GM23248 (cell line): ENCODE results near the gene PLPP3. TPM values are rescaled to one million over a fixed set of nuclear protein-coding genes. Genes with fewer than 3 reads are reported as not detected.

Source experiments
- DNase-seq: peaks from one replicate; pipeline ENCODE4 v3.0.0-alpha.2; 2015
- H2AFZ ChIP-seq: fragments of 200-600 bp; sonication (generic); 2 replicates; pipeline ENCODE4 v1.6.1; 2016; ENCODE audit warnings: antibody characterized with exemption
- H3F3A ChIP-seq: fragments of 200-600 bp; sonication (generic); 2 replicates; pipeline ENCODE4 v1.6.1; 2016; ENCODE audit warnings: mild to moderate bottlenecking, antibody characterized with exemption, mixed run types; ENCODE audit not compliant: insufficient read depth
- H3K27ac ChIP-seq: fragments of 200-600 bp; sonication (generic); 2 replicates; pipeline ENCODE4 v1.5.1; 2016; ENCODE audit warnings: mild to moderate bottlenecking
- H3K27me3 ChIP-seq: fragments of 200-600 bp; sonication (generic); replicated peaks from 2 replicates; pipeline ENCODE4 v1.6.1; 2016; ENCODE audit warnings: mild to moderate bottlenecking; ENCODE audit not compliant: insufficient read depth
- H3K36me3 ChIP-seq: fragments of 200-600 bp; sonication (generic); 2 replicates; pipeline ENCODE4 v1.6.1; 2016; ENCODE audit warnings: low read depth, mild to moderate bottlenecking
- H3K4me1 ChIP-seq: fragments of 200-600 bp; sonication (generic); 2 replicates; pipeline ENCODE4 v1.6.1; 2016; ENCODE audit warnings: mild to moderate bottlenecking; ENCODE audit not compliant: insufficient read depth
- H3K4me2 ChIP-seq: fragments of 200-600 bp; sonication (generic); one replicate; pipeline ENCODE4 v1.6.1; 2016; ENCODE audit warnings: mild to moderate bottlenecking; ENCODE audit not compliant: unreplicated experiment
- H3K4me3 ChIP-seq: fragments of 200-600 bp; sonication (generic); 2 replicates; pipeline ENCODE4 v1.5.1; 2016; ENCODE audit warnings: mild to moderate bottlenecking
- H3K79me2 ChIP-seq: fragments of 200-600 bp; sonication (generic); 2 replicates; pipeline ENCODE4 v1.6.1; 2016; ENCODE audit warnings: mild to moderate bottlenecking; ENCODE audit not compliant: insufficient read depth
- H3K9ac ChIP-seq: fragments of 200-600 bp; sonication (generic); 2 replicates; pipeline ENCODE4 v1.6.1; 2016; ENCODE audit warnings: mild to moderate bottlenecking
- H3K9me2 ChIP-seq: fragments of 200-600 bp; sonication (generic); 2 replicates; pipeline ENCODE4 v1.6.1; 2016; ENCODE audit warnings: mixed run types, mild to moderate bottlenecking, moderate library complexity; ENCODE audit not compliant: insufficient read depth
- H3K9me3 ChIP-seq: fragments of 200-600 bp; sonication (generic); one replicate; pipeline ENCODE4 v1.6.1; 2017; ENCODE audit warnings: low read depth
- H4K20me1 ChIP-seq: fragments of 200-600 bp; sonication (generic); 2 replicates; pipeline ENCODE4 v1.6.0; 2016; ENCODE audit not compliant: insufficient read depth
- EZH2 ChIP-seq: fragments of 200-600 bp; sonication (generic); IDR thresholded peaks from 2 replicates; pipeline ENCODE4 v1.6.1; 2018; ENCODE audit warnings: antibody characterized with exemption, mild to moderate bottlenecking; ENCODE audit not compliant: insufficient read depth, poor library complexity, severe bottlenecking
- EZH2phosphoT487 ChIP-seq: fragments of 200-600 bp; sonication (generic); IDR thresholded peaks from 2 replicates; pipeline ENCODE4 v1.6.1; 2018; ENCODE audit warnings: antibody characterized with exemption, moderate library complexity, mild to moderate bottlenecking, low read depth; ENCODE audit not compliant: insufficient read depth
- WGBS, 2 experiments: methylation state at CpG; one replicate each; pipeline ENCODE4 v1.1.6; 2015 to 2017; ENCODE audit warnings: low lambda C conversion rate in 2 of 2, low coverage in 1 of 2; ENCODE audit errors: missing lambda C conversion rate in 2 of 2; 5-methylcytosine and 5-hydroxymethylcytosine counted together
- in situ Hi-C: fragments of 300-500 bp; cut with MboI; formaldehyde crosslinking; loops from 2 replicates; pipeline ENCODE4 v1.15.0; 2020
- polyA plus RNA-seq: library from polyadenylated mRNA; unstranded; fragments of >200 nt; fragmentation: Nextera tagmentation; extraction: Ambion mirVana; gene quantifications from 2 replicates; pipeline ENCODE4 v1.2.1, GENCODE V29; 2016
- total RNA-seq: library from RNA; depleted of rRNA; stranded (reverse); fragments of >200 nt; shearing (Covaris generic); gene quantifications from 2 replicates; pipeline ENCODE4 v1.2.3, GENCODE V29; 2014

PLPP3 gene
- total and polyA plus RNA-seq, 2 experiments from 2014 or later = 80.1 to 156 TPM

GRCh38 chr1:56506951-56507491 lies 72.3 kb downstream of the PLPP3 start:
- H3K4me3 ChIP-seq = no peak overlapping the region
- no peaks in the 10 kb centered on the region; the same call in 1 of the 2 replicates for H4K20me1 ChIP-seq
- no peak overlapping the region for H2AFZ ChIP-seq
- H3F3A ChIP-seq = peaks cover 8% of the 10 kb centered on the region; the same call in 1 of the 2 replicates
- H3K27me3 ChIP-seq = no peaks in the 10 kb centered on the region
- H3K4me1 ChIP-seq = no peaks in the 10 kb centered on the region
- no peak for DNase-seq
- H3K27ac ChIP-seq = no peak overlapping the region
- no peaks in the 10 kb centered on the region for H3K79me2 ChIP-seq
- no peaks in the 10 kb centered on the region for H3K9me3 ChIP-seq
- peaks cover 73% of the 10 kb centered on the region for H3K36me3 ChIP-seq
- TF ChIP-seq EZH2phosphoT487 (no peak), EZH2 (no peak)
- in situ Hi-C loops = no loop called here
- no peaks in the 10 kb centered on the region for H3K9me2 ChIP-seq
- WGBS, 2 experiments = 76 to 87% methylated on average over 3 of the region's 3 CpGs
- no peak overlapping the region for H3K4me2 ChIP-seq
- H3K9ac ChIP-seq = no peak overlapping the region

- no peak for DNase-seq
- Histone ChIP-seq H3K36me3 (peaks cover 64% of the 10 kb centered on the region), H4K20me1 (no peaks in the 10 kb centered on the region; the same call in 1 of the 2 replicates), H3F3A (peaks cover 8% of the 10 kb centered on the region; the same call in 1 of the 2 replicates), H3K9me3 (no peaks in the 10 kb centered on the region), H3K27ac (no peak overlapping the region), H3K4me3 (no peak overlapping the region), H3K9ac (no peak overlapping the region), H3K4me1 (no peaks in the 10 kb centered on the region), H3K27me3 (no peaks in the 10 kb centered on the region), H3K79me2 (no peaks in the 10 kb centered on the region), H2AFZ (no peak overlapping the region), H3K4me2 (no peak overlapping the region), H3K9me2 (no peaks in the 10 kb centered on the region)
- 82 to 84% methylated on average over 14 of the region's 14 CpGs for WGBS, 2 experiments
- in situ Hi-C loops = no loop called here
- TF ChIP-seq EZH2 (no peak), EZH2phosphoT487 (no peak)
Observed at GRCh38 chr1:56505792-56506743, 73.3 kb downstream of the PLPP3 start.

- no peaks in the 10 kb centered on the region for H3K4me1 ChIP-seq
- 0 out of 2 replicates have a peak overlapping the region, but pooled peaks have one; percentile 2 for H3K27ac ChIP-seq
- H4K20me1 ChIP-seq = no peaks in the 10 kb centered on the region; the same call in 1 of the 2 replicates
- peaks cover 10% of the 10 kb centered on the region; the same call in 1 of the 2 replicates for H3K79me2 ChIP-seq
- no peaks in the 10 kb centered on the region for H3K9me3 ChIP-seq
- no peak overlapping the region for H3K4me3 ChIP-seq
- DNase-seq = peak; percentile 73
- no peaks in the 10 kb centered on the region for H3K9me2 ChIP-seq
- peaks cover 13% of the 10 kb centered on the region; the same call in 1 of the 2 replicates for H3F3A ChIP-seq
- H3K4me2 ChIP-seq = no peak overlapping the region
- no peak overlapping the region for H3K9ac ChIP-seq
- H3K27me3 ChIP-seq = no peaks in the 10 kb centered on the region
- in situ Hi-C loops = no loop called here
- 61 to 67% methylated on average over 7 of the region's 7 CpGs for WGBS, 2 experiments
- TF ChIP-seq EZH2 (no peak), EZH2phosphoT487 (no peak)
- H2AFZ ChIP-seq = no peak overlapping the region
- peaks cover 55% of the 10 kb centered on the region for H3K36me3 ChIP-seq
Observed at GRCh38 chr1:56502700-56503245, 76.6 kb downstream of the PLPP3 start.

GRCh38 chr1:56501888-56502287 lies 77.5 kb downstream of the PLPP3 start:
- no peaks in the 10 kb centered on the region for H3K27me3 ChIP-seq
- H3K27ac ChIP-seq = no peak overlapping the region
- H3K9me3 ChIP-seq = no peaks in the 10 kb centered on the region
- peaks cover 13% of the 10 kb centered on the region; the same call in 1 of the 2 replicates for H3F3A ChIP-seq
- H3K4me1 ChIP-seq = no peaks in the 10 kb centered on the region
- 60 to 61% methylated on average over 3 of the region's 3 CpGs for WGBS, 2 experiments
- no peak overlapping the region for H3K4me2 ChIP-seq
- TF ChIP-seq EZH2 = no peak
- no peak for TF ChIP-seq EZH2phosphoT487
- peaks cover 47% of the 10 kb centered on the region for H3K36me3 ChIP-seq
- DNase-seq = no peak
- peaks cover 10% of the 10 kb centered on the region; the same call in 1 of the 2 replicates for H3K79me2 ChIP-seq
- in situ Hi-C loops = no loop called here
- no peaks in the 10 kb centered on the region; the same call in 1 of the 2 replicates for H4K20me1 ChIP-seq
- no peak overlapping the region for H3K4me3 ChIP-seq
- no peaks in the 10 kb centered on the region for H3K9me2 ChIP-seq
- no peak overlapping the region for H2AFZ ChIP-seq
- H3K9ac ChIP-seq = no peak overlapping the region
